Measurements from ENCODE around the gene PAK6. TPM values are rescaled to one million over a fixed set of nuclear protein-coding genes. Genes with fewer than 3 reads are reported as not detected.

Gene PAK6
- polyA plus RNA-seq, 2 of the 4 experiments (the other 2 are of a cell fraction), result 0.10 to 0.16 TPM

- DNase-seq (ENCODE audit: low read depth in 1 of 2, low spot score in 1 of 2) (no peak), FAIRE-seq (no peak), ATAC-seq (no peak)
- TF ChIP-seq RAD21 (conservative IDR thresholded peaks at IDR 0.05 in 1 of 2, IDR thresholded peaks at IDR 0.05 in 1 of 2), result no peak
- TF ChIP-seq, protein P1, sequence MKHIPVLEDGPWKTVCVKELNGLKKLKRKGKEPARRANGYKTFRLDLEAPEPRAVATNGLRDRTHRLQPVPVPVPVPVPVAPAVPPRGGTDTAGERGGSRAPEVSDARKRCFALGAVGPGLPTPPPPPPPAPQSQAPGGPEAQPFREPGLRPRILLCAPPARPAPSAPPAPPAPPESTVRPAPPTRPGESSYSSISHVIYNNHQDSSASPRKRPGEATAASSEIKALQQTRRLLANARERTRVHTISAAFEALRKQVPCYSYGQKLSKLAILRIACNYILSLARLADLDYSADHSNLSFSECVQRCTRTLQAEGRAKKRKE (CRISPR knock-in tag; IDR thresholded peaks at IDR 0.05; ENCODE audit: low read depth), result no peak
- TF ChIP-seq FOSB (CRISPR knock-in tag; IDR thresholded peaks at IDR 0.05), result no peak
- no peak for TF ChIP-seq PHF8 (IDR thresholded peaks at IDR 0.05; ENCODE audit: borderline replicate concordance, low read depth)
- TF ChIP-seq EHF (CRISPR knock-in tag; IDR thresholded peaks at IDR 0.05), result no peak
- no peak for TF ChIP-seq TP53 (CRISPR knock-in tag; IDR thresholded peaks at IDR 0.05)
- TF ChIP-seq, protein P2, sequence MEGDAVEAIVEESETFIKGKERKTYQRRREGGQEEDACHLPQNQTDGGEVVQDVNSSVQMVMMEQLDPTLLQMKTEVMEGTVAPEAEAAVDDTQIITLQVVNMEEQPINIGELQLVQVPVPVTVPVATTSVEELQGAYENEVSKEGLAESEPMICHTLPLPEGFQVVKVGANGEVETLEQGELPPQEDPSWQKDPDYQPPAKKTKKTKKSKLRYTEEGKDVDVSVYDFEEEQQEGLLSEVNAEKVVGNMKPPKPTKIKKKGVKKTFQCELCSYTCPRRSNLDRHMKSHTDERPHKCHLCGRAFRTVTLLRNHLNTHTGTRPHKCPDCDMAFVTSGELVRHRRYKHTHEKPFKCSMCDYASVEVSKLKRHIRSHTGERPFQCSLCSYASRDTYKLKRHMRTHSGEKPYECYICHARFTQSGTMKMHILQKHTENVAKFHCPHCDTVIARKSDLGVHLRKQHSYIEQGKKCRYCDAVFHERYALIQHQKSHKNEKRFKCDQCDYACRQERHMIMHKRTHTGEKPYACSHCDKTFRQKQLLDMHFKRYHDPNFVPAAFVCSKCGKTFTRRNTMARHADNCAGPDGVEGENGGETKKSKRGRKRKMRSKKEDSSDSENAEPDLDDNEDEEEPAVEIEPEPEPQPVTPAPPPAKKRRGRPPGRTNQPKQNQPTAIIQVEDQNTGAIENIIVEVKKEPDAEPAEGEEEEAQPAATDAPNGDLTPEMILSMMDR (IDR thresholded peaks at IDR 0.05), result no peak
- no peak for TF ChIP-seq POLR2A (IDR thresholded peaks at IDR 0.05; ENCODE audit: low read length)
- Histone ChIP-seq H3K4me3 (no peak overlapping the region), H3K4me2 (no peak overlapping the region), H3K27ac (no peak overlapping the region), H3K9me3 (peaks cover 6% of the 10 kb centered on the region; the same call in 2 of the 3 replicates), H3K4me1 (no peaks in the 10 kb centered on the region)
- ChIA-PET CTCF (interaction anchor here (1.1 to 1.6 kb wide), 7 partner anchors 14 to 79 kb away, joined by 3 to 7 read pairs (median 3); no protein-coding TSS in a partner anchor), POLR2A (no interaction called here)
- 41% methylated on average over 9 of the region's 12 CpGs for WGBS (ENCODE audit: missing lambda C conversion rate)
Observed at GRCh38 chr15:40295877-40296560, 57.2 kb downstream of the PAK6 start.

GRCh38 chr15:40296561-40297230, 57.8 kb downstream of the PAK6 start:
- Histone ChIP-seq H3K27ac (no peak overlapping the region), H3K4me2 (no peak overlapping the region), H3K4me3 (no peak overlapping the region), H3K9me3 (peaks cover 6% of the 10 kb centered on the region; the same call in 2 of the 3 replicates), H3K4me1 (no peaks in the 10 kb centered on the region)
- TF ChIP-seq JUN (IDR thresholded peaks at IDR 0.05) (no peak), EHF (CRISPR knock-in tag; IDR thresholded peaks at IDR 0.05) (no peak), FOSL2 (IDR thresholded peaks at IDR 0.05) (no peak), FOSL2 (CRISPR knock-in tag; IDR thresholded peaks at IDR 0.05) (no peak), ZFP36 (IDR thresholded peaks at IDR 0.05; ENCODE audit: borderline replicate concordance, partially characterized antibody) (no peak), ZNF302 (CRISPR knock-in tag; IDR thresholded peaks at IDR 0.05) (no peak), HDAC2 (IDR thresholded peaks at IDR 0.05) (no peak), ZSCAN20 (CRISPR knock-in tag; IDR thresholded peaks at IDR 0.05) (no peak), MAFK (IDR thresholded peaks at IDR 0.05; ENCODE audit: partially characterized antibody) (no peak), KDM5A (IDR thresholded peaks at IDR 0.05) (no peak), JUNB (IDR thresholded peaks at IDR 0.05) (no peak)
- 66% methylated on average over 4 of the region's 5 CpGs for WGBS (ENCODE audit: missing lambda C conversion rate)
- ATAC-seq (no peak), FAIRE-seq (no peak), DNase-seq (ENCODE audit: low read depth in 1 of 2, low spot score in 1 of 2) (no peak)
- ChIA-PET CTCF (interaction anchor here (1.1 to 1.6 kb wide), 6 partner anchors 13 to 80 kb away, joined by 3 to 7 read pairs (median 4); partner anchors contain the start of gene ANKRD63), POLR2A (no interaction called here)

DNA sequence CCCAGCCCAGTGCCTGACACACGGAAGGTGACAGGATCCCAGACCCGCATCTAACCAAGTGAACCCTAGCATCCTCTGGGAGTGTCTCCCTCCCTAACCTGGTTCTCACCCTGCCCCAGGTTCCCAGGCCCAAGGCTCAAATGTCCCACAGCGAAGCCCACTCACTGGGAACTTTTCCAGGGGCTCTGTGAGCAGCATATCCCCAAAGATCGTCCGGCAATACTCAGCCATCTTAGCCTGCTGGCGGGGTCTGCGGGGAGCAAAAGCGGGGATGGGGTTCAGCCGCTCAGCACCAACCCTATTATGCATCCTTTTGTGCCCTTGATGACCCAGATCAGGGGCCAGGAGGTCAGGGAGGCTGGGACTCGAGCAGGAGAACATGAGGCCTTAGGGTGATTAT, 58.5 kb downstream of the PAK6 start:
- POLR2A ChIA-PET, result no interaction called here
- no peak for TF ChIP-seq HEYL (CRISPR knock-in tag; IDR thresholded peaks at IDR 0.05)
- TF ChIP-seq CEBPB (IDR thresholded peaks at IDR 0.05), result no peak
- no peak for TF ChIP-seq POLR2A (IDR thresholded peaks at IDR 0.05; ENCODE audit: low read length)
- no peak for TF ChIP-seq CHD2 (IDR thresholded peaks at IDR 0.05; ENCODE audit: low read length, partially characterized antibody)
- no peak for TF ChIP-seq EHF (CRISPR knock-in tag; IDR thresholded peaks at IDR 0.05)
- TF ChIP-seq KDM1A (IDR thresholded peaks at IDR 0.05; ENCODE audit: low read depth), result no peak
- TF ChIP-seq GATA3 (IDR thresholded peaks at IDR 0.05; ENCODE audit: borderline replicate concordance), result no peak
- no peak for TF ChIP-seq NFE2L2 (conservative IDR thresholded peaks at IDR 0.05; ENCODE audit: low read length)
- no peak for TF ChIP-seq FOSL2 (IDR thresholded peaks at IDR 0.05)
- TF ChIP-seq FOSL2 (CRISPR knock-in tag; IDR thresholded peaks at IDR 0.05), result no peak
- TF ChIP-seq RFX5 (IDR thresholded peaks at IDR 0.05), result no peak
- TF ChIP-seq, protein P3, sequence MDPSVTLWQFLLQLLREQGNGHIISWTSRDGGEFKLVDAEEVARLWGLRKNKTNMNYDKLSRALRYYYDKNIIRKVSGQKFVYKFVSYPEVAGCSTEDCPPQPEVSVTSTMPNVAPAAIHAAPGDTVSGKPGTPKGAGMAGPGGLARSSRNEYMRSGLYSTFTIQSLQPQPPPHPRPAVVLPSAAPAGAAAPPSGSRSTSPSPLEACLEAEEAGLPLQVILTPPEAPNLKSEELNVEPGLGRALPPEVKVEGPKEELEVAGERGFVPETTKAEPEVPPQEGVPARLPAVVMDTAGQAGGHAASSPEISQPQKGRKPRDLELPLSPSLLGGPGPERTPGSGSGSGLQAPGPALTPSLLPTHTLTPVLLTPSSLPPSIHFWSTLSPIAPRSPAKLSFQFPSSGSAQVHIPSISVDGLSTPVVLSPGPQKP (IDR thresholded peaks at IDR 0.05; ENCODE audit: low read depth, low read length), result no peak
- TF ChIP-seq, protein P4, sequence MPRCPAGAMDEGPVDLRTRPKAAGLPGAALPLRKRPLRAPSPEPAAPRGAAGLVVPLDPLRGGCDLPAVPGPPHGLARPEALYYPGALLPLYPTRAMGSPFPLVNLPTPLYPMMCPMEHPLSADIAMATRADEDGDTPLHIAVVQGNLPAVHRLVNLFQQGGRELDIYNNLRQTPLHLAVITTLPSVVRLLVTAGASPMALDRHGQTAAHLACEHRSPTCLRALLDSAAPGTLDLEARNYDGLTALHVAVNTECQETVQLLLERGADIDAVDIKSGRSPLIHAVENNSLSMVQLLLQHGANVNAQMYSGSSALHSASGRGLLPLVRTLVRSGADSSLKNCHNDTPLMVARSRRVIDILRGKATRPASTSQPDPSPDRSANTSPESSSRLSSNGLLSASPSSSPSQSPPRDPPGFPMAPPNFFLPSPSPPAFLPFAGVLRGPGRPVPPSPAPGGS (IDR thresholded peaks at IDR 0.05), result no peak
- no peak for TF ChIP-seq RARB (CRISPR knock-in tag; IDR thresholded peaks at IDR 0.05)
- H3K4me3 ChIP-seq, result no peak overlapping the region
- ATAC-seq (no peak), DNase-seq (ENCODE audit: low read depth in 1 of 2, low spot score in 1 of 2) (no peak), FAIRE-seq (no peak)
- CTCF ChIA-PET, result interaction anchor here (1.0 to 1.5 kb wide), 5 partner anchors 12 to 23 kb away, joined by 3 to 7 read pairs (median 3); partner anchors contain the start of gene ANKRD63
- no peak overlapping the region for H3K27ac ChIP-seq
- H3K9me3 ChIP-seq, result peaks cover 6% of the 10 kb centered on the region; the same call in 2 of the 3 replicates
- H3K4me1 ChIP-seq, result no peaks in the 10 kb centered on the region
- H3K4me2 ChIP-seq, result no peak overlapping the region
- 67% methylated on average over 9 of the region's 10 CpGs for WGBS (ENCODE audit: missing lambda C conversion rate)
